IPS-NIHi11 (cell line): Measurements from ENCODE around the gene BATF3.
"Not testable (repeated sequence)": the region's sequence is repeated elsewhere in the genome, so short reads cannot be mapped to it uniquely, and the experiment has no call there.

Experiments
- DNase-seq: peaks from one replicate; pipeline ENCODE4 v3.0.0; 2012; ENCODE audit warnings: mixed read lengths, low spot score

Gene BATF3

DNA sequence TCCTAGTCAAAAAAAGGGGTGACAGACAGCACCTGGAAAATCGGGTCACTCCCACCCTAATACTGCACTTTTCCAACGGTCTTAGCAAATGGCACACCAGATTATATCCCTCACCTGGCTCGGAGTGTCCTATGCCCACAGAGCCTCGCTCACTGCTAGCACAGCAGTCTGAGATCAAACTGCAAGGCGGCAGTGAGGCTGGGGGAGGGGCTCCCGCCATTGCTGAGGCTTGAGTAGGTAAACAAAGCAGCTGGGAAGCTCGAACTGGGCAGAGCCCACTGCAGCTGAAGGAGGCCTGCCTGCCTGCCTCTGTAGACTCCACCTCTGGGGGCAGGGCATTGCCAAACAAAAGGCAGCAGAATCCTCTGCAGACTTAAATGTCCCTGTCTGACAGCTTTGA is 41.4 kb downstream of the BATF3 start:
- not testable (repeated sequence) for DNase-seq

DNA sequence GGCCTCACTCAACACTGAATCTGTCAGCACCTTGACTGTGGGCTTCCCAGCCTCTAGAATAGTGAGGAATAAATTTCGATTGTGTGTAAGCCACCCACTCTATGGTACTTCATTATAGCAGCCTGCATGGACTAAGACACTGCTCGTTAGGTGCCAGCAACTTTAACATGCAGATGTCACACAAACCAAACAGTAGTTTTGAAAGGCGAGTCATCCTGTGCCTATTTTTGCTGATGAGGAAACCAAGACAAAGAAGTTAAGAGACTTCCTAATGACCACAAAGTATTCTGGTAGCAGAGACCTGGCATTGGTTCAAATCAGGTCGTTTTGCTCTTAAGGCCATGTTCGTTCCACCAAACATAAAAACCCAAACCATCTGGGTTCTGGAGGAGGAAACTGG is 42.9 kb downstream of the BATF3 start:
- DNase-seq = no peak

DNA sequence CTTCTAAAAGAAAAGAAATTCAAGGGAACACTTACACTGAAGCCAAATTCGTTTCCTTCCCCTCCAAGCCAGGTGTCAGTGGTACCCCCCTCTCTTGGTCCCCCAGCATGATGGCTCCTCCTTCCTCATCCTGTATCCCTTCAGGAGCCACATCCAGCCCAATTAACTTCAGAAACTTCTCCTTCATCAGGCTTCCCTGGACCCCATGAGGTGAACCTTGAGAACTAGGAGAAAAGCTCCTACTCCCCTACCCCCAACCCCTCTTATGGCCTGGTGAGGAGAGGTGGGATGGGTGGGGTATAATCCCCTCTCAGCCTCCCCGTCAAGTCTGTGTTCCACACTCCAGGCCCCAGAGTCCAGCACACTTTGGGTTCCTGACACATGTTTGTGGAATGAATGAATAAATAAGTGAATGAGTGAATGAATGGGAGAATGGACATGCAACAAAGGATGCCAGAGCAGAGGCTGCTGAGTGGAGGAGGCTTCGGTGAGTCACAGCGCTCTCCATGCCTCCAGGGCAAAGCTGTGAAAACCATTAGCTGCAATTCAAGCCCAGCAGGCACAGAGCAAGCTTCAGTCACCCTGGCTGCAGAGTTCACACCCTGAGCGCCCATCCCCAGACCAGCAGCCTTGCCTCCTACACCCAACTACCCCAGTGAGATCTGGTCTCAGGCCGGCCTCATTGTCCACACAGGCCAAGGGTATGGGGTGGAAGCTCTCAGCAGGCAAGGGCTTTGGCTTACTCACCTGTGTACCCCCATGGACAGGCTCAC is 43.8 kb downstream of the BATF3 start:
- no peak for DNase-seq

DNA sequence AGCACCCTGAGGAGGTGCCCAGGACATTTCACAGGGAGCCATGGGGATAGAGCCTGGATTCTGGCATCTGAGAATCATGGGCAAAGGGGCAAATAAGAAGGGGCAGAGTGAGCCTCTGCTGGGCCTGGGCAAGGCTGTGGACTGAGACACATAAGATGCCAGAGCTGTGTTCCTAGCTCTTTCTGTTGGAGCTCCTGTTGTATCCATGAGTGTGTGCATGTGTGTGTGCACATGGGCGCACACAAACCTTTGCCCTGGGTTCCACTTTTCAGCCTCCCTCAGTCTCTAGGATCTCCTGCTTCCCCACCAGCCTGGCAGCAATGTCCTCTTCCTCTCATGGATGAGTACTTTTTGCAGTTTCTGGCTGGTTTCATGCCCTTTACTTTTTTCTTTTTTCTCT is 47.0 kb downstream of the BATF3 start:
- DNase-seq = no peak

DNA sequence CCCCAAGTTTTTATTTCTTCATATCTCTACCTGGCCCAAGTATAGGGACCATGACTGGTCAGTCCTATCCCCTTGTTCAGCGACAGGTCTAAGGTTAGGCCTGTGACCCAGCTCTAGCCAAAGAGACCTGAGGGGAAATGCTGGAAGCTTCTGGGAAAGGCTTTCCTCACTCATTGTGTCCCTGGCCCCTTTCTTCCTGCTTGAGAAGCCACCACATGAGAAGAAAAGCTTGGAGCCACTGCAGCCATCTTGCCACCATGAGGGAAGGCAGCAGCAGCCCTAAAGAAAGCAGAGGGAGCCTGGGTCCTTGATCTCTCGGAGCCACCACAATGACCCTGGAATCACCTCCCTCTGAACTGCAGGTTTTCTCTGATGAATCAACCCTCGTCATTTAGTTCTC is 47.7 kb downstream of the BATF3 start:
- DNase-seq = no peak

DNA sequence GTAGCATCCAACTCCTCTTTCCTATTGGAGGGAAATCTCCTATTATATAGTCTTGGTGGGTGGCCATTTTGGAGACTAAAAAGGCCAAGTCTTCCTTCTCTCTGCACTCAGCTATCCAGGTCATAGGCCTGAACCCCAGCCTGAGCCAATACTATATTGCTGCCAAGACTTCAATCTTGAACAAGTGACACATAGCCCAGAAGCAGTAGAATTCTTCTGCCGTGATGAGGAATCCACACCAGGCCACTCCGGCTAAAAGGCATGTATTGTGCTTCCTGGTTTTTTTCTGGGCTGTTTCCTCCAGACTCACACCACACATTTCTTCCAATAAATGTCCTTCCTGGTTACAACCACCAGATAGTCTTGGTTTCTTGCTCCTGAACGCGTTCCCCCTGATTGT is 48.1 kb downstream of the BATF3 start:
- no peak for DNase-seq

DNA sequence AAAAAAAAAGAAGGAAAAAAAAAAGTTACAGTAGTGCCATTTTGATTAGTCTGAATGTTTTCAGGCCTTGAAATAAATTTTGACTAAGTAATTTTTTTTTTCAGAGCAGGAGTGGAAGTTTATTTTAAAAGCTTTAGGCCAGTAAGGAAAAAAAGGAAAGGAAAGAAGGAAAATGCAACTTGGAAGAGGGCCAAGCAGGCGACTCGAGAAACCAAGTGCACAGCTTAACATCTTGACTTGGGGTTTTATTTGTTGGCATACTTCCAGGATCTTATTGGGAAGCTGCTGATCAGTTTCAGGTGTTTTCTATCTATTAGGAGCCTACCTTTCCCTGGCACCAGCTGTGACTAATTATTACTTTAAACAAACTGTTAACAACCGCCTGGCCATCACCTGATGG is 49.4 kb downstream of the BATF3 start:
- no peak for DNase-seq

DNA sequence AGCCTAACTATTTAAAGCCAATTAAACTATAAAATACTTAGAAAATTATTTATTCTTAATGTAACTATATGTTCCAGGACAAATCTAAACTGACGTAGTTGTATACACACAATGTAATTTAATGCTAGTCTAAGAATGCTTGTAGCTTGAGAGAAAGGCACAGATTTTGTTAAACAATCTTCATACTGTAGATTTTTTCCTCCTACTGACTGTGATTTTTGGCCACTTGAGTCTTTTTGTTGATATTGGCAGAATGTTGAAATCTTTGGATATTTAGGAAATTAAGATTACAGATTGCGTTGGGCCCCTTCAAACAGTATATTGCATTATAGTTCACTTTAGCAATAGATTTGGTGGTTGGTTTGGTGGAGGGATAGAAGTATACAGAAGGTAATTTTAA is 50.6 kb downstream of the BATF3 start:
- no peak for DNase-seq

DNA sequence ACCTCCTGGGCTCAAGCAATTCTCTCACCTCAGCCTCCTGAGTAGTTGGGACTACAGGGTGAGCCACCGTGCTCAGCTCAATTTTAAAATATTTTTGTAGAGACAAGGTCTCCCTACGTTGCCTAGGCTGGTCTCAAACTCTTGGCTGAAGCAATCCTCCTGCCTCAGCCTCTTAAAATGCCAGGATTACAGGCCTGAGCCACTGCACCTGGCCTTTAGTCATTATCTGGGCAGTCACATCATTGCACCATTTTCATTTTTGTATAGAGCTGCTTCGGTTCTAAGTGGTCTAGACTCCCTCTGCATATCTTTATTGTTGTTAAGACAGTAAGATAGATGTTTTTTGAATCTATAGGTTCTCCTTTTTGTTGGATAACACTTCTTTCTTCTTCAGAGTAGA is 51.2 kb downstream of the BATF3 start:
- no peak for DNase-seq

DNA sequence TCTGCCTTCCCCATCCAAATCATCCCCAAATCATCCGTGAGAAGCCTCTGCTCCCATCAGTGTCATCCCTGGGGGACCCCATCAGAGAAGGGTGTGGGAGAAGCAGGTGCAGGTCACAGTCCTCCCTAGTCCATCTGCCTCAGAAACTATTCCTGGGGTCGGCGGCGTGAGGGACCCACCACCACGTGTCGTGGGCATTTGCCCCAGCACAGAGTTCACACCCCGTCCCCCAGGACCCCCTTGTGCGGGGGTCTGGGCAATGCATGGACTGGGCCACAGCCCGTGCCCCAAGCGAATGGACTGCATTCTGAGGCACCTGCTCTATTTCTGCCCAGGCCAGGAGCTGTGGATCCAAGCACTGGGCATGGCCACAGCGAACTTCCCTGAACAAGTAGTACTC is 52.6 kb downstream of the BATF3 start:
- DNase-seq = no peak

DNA sequence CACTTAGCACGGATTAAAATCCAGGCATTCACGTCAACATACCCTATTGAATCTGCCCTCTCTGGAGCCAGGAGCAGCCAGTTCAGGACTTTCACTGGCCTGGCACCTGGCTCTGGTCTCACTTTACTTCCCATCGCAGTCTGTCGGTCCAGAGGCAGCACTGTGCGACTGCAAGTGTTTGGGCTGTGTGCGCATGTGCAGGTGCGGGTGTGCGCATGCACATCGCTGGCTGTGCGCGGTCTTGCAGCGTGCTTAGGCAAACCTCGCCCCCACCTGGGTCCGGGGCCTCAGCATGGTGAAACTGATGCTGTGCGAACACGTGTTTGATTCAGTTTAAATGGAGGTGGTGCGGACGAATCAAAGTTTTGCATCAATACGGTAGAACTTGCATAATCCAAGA is 53.1 kb downstream of the BATF3 start:
- DNase-seq = no peak

DNA sequence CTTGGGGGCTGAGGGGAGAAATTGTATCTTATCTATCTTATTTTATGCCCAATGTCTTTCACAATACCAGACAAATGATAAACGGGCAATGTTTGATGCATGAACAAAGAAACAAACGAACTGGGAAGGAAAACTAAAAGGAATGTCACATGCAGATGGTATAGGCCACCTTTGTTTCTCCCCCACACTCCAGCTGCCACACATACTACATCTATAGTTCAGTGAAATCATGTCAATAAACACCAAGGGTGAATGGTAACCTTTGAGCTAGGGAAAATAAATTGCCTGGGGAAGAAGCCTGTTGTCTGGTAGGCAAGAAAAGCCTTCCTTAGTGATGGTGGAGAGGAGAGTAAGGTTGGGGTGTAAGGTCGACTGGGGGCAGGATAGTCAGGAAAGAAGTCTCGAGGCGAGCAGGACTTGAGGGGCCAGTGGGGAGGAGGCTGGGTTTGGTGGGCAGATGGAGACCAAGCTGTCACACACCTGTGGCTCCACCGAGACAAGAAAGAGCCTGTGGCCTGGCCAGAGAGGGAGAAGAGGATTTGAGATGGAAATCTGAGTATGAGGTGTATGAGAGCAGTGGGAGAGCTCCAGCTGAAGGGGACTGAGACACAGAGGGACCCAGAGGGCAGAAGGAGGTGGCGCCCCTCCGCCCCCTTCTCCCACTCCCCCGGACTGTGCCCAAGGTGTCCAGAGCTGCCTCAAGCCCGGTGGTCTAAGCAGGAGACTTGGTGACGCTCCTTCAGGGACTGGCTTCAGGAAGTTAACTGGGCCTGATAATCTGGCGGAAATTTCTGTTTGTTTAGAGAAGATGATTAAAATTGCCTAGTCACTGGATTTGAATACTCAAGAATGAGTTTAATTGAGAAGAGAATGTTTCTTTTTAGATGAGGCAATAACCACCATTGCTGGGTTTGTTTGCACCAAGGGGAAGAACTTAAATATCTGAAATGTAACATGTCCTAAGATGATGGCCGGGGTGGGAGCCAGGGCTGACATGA is 53.8 kb downstream of the BATF3 start:
- no peak for DNase-seq

DNA sequence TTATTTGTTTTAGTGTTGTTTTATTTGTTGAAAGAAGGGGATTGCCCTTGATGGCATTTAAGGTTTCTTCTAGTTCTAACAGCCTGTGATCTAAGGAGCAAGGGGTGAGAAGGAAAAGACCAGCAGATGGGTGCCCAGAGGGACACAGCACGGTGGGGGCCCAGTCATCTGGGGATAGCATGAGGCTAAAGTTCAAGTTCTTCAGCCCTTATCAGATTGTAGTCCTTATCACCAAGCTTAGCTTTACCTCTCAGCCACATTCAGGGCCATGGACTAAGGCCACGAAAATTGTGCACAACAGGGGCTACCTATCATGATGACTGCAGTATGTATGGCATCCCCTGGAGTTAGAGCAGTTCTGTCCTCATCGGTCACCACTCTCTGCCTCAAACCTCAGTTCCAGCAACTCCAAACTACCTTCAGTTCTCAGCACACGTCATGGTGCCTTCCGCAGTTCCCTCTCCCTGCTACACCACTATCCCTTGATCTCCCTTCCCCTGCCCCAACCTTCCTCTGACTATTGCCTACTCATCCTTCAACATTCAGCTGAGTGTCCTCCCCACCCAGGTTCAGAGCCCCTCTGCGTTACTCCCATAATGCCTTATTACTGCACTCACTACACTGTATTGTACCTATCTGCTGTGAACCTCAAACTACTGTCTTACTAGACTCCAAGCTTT is 54.6 kb downstream of the BATF3 start:
- DNase-seq = no peak

DNA sequence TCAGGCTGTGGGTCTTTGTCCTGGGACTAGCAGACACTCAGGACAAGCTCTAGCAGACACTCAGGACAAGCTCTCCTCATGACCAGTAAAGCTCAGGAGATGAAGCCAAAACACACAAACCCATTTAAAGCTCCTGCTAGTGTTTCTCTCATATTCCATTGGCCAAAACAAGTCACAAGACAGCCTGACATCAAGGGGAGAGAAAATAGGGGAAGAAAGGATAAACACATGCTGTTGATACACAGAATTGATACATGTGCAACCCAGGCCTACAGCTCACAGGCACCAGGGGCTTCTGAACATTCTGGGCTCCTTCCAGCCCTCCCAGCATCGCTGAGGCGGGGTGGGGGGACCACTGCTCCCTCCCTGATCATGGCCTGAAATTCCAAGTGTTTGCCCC is 55.8 kb downstream of the BATF3 start:
- no peak for DNase-seq

DNA sequence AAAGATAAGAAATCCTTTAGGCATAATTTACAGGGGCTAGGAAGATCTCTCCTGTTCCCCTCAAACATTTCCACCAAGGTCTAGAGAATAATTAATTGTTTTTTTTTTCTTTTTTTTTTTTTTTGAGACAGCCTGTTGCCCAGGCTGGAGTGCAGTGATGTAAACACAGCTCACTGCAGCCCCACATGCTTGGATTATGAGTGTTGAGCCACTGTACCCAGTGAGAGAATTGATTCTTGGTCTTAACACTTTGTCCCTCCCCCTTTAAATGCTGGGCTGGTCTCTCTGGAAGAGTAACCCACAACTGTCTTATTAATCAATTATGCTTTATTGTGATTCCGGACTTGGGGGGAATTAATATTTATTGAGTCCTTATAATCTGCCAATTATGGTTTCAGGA is 57.7 kb downstream of the BATF3 start:
- DNase-seq = no peak

DNA sequence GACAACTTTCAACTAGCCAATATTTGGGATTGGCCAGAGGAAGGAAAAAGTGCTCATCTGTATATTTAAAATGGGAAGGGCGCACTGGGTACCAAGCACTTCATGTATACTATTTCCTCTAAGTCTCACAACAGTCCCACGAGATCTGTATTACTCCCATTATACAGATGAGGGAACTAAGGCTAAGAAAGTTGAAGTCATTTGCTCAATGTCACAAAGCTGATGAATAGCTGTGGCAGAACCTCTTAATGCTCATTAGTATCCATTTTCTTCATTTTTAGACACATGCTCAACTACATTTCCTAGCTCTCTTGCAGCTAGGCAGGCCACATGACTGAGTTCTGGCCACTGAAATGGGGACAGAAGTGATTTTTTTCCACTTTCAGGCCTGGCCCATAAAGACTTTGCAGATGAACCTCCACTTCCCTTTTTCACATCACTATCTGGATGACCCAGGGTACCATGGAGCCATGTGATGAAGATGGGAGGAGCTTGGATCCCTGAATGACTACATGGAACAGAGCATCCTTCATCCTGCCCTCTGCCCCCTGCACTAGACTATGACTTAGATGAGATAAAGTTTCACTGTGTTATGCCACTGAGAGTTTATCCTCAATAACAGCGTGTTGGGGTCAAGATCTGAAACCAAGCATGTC is 59.3 kb downstream of the BATF3 start:
- DNase-seq = no peak

DNA sequence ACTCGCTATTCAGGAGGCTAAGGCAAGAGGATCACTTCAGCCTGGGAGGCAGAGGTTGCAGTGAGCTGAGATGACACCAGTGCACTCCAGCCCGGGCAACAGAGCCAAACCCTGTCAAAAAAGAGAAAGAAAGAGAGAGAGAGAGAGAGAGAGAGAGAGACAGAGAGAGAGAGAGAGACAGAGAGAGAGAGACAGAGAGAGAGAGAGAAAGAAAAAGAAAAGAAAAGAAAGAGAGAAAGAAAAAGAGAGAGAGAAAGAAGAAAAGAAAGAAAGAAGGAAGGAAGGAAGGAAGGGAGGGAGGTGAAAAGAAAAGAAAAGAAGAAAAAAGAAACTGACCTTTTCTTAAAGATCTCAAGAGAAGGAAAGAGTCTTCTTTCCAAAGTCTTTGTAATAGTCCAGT is 60.1 kb downstream of the BATF3 start:
- DNase-seq = not testable (repeated sequence)

DNA sequence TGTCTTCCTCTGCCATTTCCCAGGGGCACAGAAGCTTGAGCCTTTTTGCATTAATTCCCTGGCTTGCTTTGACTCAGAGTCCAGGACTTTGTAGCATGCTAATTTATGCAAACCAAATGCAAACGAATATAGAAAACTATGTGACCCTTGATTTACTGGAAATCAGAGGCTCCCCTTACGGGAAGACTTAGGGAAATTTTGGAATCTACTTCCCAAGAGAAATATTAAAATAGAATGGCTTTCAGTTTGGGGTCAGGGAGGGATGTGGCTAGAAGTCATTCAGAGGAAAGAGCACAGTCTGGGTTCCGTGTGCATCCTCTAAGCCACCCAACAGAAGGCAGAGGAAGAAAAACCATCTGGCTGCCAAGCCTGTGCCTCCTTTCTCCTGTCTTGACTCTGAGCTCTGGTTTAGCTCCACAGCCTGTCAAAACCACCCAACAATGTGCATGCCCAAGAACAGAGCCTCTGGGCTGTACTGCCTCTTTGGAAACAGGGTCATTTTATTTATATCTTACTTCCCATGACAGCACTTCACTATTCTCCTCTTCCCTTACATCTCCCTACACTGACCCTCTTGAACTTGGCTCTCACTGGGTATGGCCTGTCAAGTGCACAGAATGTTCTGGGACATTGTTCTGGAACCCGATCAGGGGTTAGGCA is 61.0 kb downstream of the BATF3 start:
- DNase-seq = no peak

DNA sequence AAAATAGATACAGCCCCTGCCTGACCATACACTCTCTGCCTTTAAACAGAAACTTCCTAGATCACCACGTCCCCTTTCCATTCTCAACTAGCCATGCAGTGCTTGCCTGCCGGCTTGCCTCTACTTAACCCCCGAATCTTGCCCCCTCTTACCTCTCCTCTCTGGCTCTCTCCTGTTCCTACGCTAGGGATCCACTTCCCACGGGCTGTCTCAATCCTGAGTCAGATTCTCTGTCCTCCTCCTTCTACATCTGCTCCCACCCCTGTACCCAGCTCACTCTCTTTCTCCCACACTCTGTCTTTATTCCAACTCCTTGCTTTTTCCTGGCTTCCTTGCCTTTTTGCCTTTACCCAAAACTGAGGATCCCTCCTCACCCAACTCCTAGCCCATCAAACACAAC is 61.7 kb downstream of the BATF3 start:
- DNase-seq = no peak
